ENCODE measurements around the gene RNF208.

The RNF208 gene

GRCh38 chr9:137172901-137173795 lies 48.9 kb downstream of the RNF208 start:
- DNase-seq, result no peak

GRCh38 chr9:137171149-137171900 lies 50.7 kb downstream of the RNF208 start:
- DNase-seq, result no peak

- no peak for DNase-seq
Observed at GRCh38 chr9:137170486-137171148, 51.4 kb downstream of the RNF208 start.

Data from femur (tissue), 1 donor.